ENCODE data around the gene MEGF6. TPM values are rescaled to one million over a fixed set of nuclear protein-coding genes. Genes with fewer than 3 reads are reported as not detected.
A peak's percentile ranks its signal among the peaks of the same experiment; 100 is the strongest.

MEGF6 gene
- total and polyA plus RNA-seq, 2 of the 8 experiments (the other 6 are each of a cell fraction or from before 2014, with no cell fraction given) = 4.1 to 14.8 TPM

DNA sequence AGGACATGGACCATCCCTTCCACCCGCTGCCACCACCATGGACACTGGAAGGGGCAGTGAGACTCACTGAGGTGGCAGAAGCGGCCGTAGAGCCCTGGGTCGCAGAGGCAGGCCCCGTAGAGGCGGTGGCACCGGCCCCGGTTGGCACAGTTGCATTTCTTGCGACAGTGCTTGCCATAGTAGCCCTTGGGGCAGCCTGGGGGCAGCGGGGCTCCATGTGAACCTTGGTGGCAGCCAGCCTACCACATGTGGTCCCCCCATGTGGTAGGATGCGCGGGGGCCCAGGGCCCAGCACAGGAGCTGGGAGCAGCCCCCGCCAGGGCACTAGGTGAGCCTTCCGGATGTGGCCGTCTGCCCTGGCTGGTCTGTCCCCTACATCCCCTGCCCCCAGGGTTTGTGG, 105.3 kb downstream of the MEGF6 start:
- H3K4me3 ChIP-seq (ENCODE audit: extremely low read depth in 1 of 4, insufficient read depth in 2 of 4, low read depth in 3 of 4, low read length in 4 of 4) = no peak overlapping the region
- no peak overlapping the region for H2BK12ac ChIP-seq (ENCODE audit: low read depth, low read length)
- POLR2A ChIA-PET (ENCODE audit: partially characterized antibody) = no interaction called here
- no peak for DNase-seq (ENCODE audit: low read depth in 1 of 2, low spot score in 2 of 2)
- H3K4ac ChIP-seq (replicated peaks; ENCODE audit: insufficient read length, low read depth, low read length) = no peak overlapping the region
- H3K56ac ChIP-seq (replicated peaks; ENCODE audit: insufficient read length, low read depth, low read length) = no peak overlapping the region
- no peak for FAIRE-seq
- H2BK5ac ChIP-seq (ENCODE audit: low read depth, low read length) = no peak overlapping the region
- no peaks in the 10 kb centered on the region for H3K23me2 ChIP-seq (ENCODE audit: low read depth, low read length)
- H2BK20ac ChIP-seq (ENCODE audit: low read length) = no peak overlapping the region
- H4K8ac ChIP-seq (ENCODE audit: extremely low read depth, insufficient read depth, low read length) = peak overlapping the region; percentile 68; the same call in 1 of the 2 replicates
- H3K14ac ChIP-seq (ENCODE audit: insufficient read length) = no peak overlapping the region
- H3K4me2 ChIP-seq (ENCODE audit: insufficient read depth in 1 of 2, low read depth in 2 of 2, low read length in 2 of 2) = no peak overlapping the region
- CTCF ChIA-PET (ENCODE audit: partially characterized antibody) = interaction anchor here (1.3 to 4.6 kb wide), 5 partner anchors 13 to 59 kb away, joined by 4 to 29 read pairs (median 9); no protein-coding TSS in a partner anchor
- H3K79me2 ChIP-seq (ENCODE audit: control insufficient read depth in 1 of 2, insufficient read depth in 2 of 2, low read length in 2 of 2) = no peaks in the 10 kb centered on the region
- no peak overlapping the region for H3K9ac ChIP-seq (replicated peaks in 1 of 4; ENCODE audit: extremely low read depth in 1 of 4, low read depth in 3 of 4, low read length in 3 of 4)
- H3K27me3 ChIP-seq (replicated peaks in 1 of 4; ENCODE audit: control insufficient read depth in 3 of 4, extremely low read depth in 1 of 4, insufficient read depth in 3 of 4, low read length in 3 of 4) = no peaks in the 10 kb centered on the region
- no peak overlapping the region for H2AFZ ChIP-seq (ENCODE audit: low read length)
- H3K4me1 ChIP-seq (replicated peaks in 1 of 4; ENCODE audit: control insufficient read depth in 3 of 4, insufficient read depth in 4 of 4, low read length in 3 of 4) = no peaks in the 10 kb centered on the region
- no peak overlapping the region for H3K18ac ChIP-seq (ENCODE audit: extremely low read depth, low read length)
- H3K27ac ChIP-seq (ENCODE audit: low read depth, low read length) = no peak overlapping the region
- H3K9me3 ChIP-seq (ENCODE audit: insufficient read depth in 2 of 2, low read depth in 1 of 2, low read length in 1 of 2) = no peaks in the 10 kb centered on the region
- no peak overlapping the region for H4K5ac ChIP-seq (ENCODE audit: insufficient read length, low read depth, low read length)
- no peak overlapping the region for H4K91ac ChIP-seq (replicated peaks; ENCODE audit: insufficient read length, low read length)
- 90% methylated on average over 15 of the region's 15 CpGs; no CpG with 5 or more reads in 1 of the 2 experiments for WGBS, 2 experiments (ENCODE audit: extremely low coverage in 1 of 2, insufficient coverage in 1 of 2, insufficient read length in 1 of 2, insufficient replicate concordance in 2 of 2, low coverage in 1 of 2, low lambda C conversion rate in 2 of 2, missing lambda C conversion rate in 1 of 2)
- peaks cover 0 to 25% of the 10 kb centered on the region in 2 experiments for H4K20me1 ChIP-seq (replicated peaks in 1 of 2; ENCODE audit: control insufficient read depth in 1 of 2, insufficient read depth in 2 of 2, low read length in 2 of 2)
- no peaks in the 10 kb centered on the region for H3K36me3 ChIP-seq (ENCODE audit: control insufficient read depth in 2 of 4, insufficient read depth in 4 of 4, low read length in 3 of 4)
- no peak for TF ChIP-seq SIX5 (IDR thresholded peaks at IDR 0.05; ENCODE audit: low read depth, low read length)
- TF ChIP-seq, protein P1, sequence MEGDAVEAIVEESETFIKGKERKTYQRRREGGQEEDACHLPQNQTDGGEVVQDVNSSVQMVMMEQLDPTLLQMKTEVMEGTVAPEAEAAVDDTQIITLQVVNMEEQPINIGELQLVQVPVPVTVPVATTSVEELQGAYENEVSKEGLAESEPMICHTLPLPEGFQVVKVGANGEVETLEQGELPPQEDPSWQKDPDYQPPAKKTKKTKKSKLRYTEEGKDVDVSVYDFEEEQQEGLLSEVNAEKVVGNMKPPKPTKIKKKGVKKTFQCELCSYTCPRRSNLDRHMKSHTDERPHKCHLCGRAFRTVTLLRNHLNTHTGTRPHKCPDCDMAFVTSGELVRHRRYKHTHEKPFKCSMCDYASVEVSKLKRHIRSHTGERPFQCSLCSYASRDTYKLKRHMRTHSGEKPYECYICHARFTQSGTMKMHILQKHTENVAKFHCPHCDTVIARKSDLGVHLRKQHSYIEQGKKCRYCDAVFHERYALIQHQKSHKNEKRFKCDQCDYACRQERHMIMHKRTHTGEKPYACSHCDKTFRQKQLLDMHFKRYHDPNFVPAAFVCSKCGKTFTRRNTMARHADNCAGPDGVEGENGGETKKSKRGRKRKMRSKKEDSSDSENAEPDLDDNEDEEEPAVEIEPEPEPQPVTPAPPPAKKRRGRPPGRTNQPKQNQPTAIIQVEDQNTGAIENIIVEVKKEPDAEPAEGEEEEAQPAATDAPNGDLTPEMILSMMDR (IDR thresholded peaks at IDR 0.05; ENCODE audit: control extremely low read depth in 1 of 3, insufficient read depth in 1 of 3, low read depth in 1 of 3, low read length in 3 of 3) = no peak
- TF ChIP-seq, protein P2, sequence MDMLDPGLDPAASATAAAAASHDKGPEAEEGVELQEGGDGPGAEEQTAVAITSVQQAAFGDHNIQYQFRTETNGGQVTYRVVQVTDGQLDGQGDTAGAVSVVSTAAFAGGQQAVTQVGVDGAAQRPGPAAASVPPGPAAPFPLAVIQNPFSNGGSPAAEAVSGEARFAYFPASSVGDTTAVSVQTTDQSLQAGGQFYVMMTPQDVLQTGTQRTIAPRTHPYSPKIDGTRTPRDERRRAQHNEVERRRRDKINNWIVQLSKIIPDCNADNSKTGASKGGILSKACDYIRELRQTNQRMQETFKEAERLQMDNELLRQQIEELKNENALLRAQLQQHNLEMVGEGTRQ (IDR thresholded peaks at IDR 0.05; ENCODE audit: low read length) = no peak
- TF ChIP-seq EZH2 (IDR thresholded peaks at IDR 0.05; ENCODE audit: low read depth, low read length, severe bottlenecking) = no peak
- no peak for TF ChIP-seq RFX5 (IDR thresholded peaks at IDR 0.05; ENCODE audit: borderline replicate concordance, low read depth, low read length)
- TF ChIP-seq CBX5 (IDR thresholded peaks at IDR 0.05; ENCODE audit: low read depth, low read length) = no peak
- TF ChIP-seq, protein P3, sequence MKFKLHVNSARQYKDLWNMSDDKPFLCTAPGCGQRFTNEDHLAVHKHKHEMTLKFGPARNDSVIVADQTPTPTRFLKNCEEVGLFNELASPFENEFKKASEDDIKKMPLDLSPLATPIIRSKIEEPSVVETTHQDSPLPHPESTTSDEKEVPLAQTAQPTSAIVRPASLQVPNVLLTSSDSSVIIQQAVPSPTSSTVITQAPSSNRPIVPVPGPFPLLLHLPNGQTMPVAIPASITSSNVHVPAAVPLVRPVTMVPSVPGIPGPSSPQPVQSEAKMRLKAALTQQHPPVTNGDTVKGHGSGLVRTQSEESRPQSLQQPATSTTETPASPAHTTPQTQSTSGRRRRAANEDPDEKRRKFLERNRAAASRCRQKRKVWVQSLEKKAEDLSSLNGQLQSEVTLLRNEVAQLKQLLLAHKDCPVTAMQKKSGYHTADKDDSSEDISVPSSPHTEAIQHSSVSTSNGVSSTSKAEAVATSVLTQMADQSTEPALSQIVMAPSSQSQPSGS (IDR thresholded peaks at IDR 0.05; ENCODE audit: low read length) = no peak
- TF ChIP-seq POU5F1 (IDR thresholded peaks at IDR 0.05; ENCODE audit: low read depth, low read length) = no peak
- no peak overlapping the region for H2BK120ac ChIP-seq (replicated peaks; ENCODE audit: low read depth, low read length)
- H3K79me1 ChIP-seq (ENCODE audit: low read depth, low read length) = no peaks in the 10 kb centered on the region; the same call in 1 of the 2 replicates
- H3K23ac ChIP-seq (ENCODE audit: insufficient read length) = no peak overlapping the region
- H2BK15ac ChIP-seq (ENCODE audit: low read length) = no peak overlapping the region
- H2AK5ac ChIP-seq (ENCODE audit: low read depth, low read length) = no peak overlapping the region

Data from H1 (cell line).